KMS-11 (cell line): ENCODE measurements around the gene ZSCAN2.

Source experiments
- H2AFZ ChIP-seq: fragments of 200-600 bp; sonication (generic); 2 replicates; pipeline ENCODE4 v1.6.1; 2016; ENCODE audit warnings: antibody characterized with exemption, mixed run types, low read depth
- H3K27ac ChIP-seq: fragments of 200-600 bp; sonication (generic); 2 replicates; pipeline ENCODE4 v1.6.1; 2016; ENCODE audit warnings: mild to moderate bottlenecking, mixed run types
- H3K27me3 ChIP-seq: fragments of 200-600 bp; sonication (generic); 2 replicates; pipeline ENCODE4 v1.6.1; 2017; ENCODE audit warnings: mild to moderate bottlenecking, low read depth, mixed run types, moderate library complexity; ENCODE audit not compliant: insufficient read depth
- H3K36me3 ChIP-seq: fragments of 200-600 bp; sonication (generic); 2 replicates; pipeline ENCODE4 v1.6.1; 2017; ENCODE audit warnings: mild to moderate bottlenecking, mixed run types; ENCODE audit not compliant: insufficient read depth
- H3K4me1 ChIP-seq: fragments of 200-600 bp; sonication (generic); 2 replicates; pipeline ENCODE4 v1.6.1; 2016; ENCODE audit warnings: mild to moderate bottlenecking, low read depth, mixed run types; ENCODE audit not compliant: poor library complexity, severe bottlenecking
- H3K4me2 ChIP-seq: fragments of 200-600 bp; sonication (generic); 2 replicates; pipeline ENCODE4 v1.7.0; 2016; ENCODE audit warnings: mild to moderate bottlenecking, mixed run types
- H3K4me3 ChIP-seq: fragments of 200-600 bp; sonication (generic); IDR thresholded peaks from 2 replicates; pipeline ENCODE4 v1.6.1; 2017; ENCODE audit warnings: low read depth, low read length, mixed read lengths; ENCODE audit not compliant: insufficient read depth
- H3K79me2 ChIP-seq: fragments of 200-600 bp; sonication (generic); 2 replicates; pipeline ENCODE4 v1.6.1; 2016; ENCODE audit warnings: low read depth, mixed run types; ENCODE audit not compliant: insufficient read depth
- H3K9ac ChIP-seq: fragments of 200-600 bp; sonication (generic); 2 replicates; pipeline ENCODE4 v1.6.1; 2016; ENCODE audit warnings: mild to moderate bottlenecking, mixed run types
- H4K20me1 ChIP-seq: fragments of 200-600 bp; sonication (generic); 2 replicates; pipeline ENCODE4 v1.6.1; 2016; ENCODE audit warnings: mild to moderate bottlenecking, mixed run types; ENCODE audit not compliant: insufficient read depth
- CTCF ChIP-seq: fragments of 200-600 bp; sonication (generic); conservative IDR thresholded peaks from 2 replicates; pipeline ENCODE4 v1.6.1; 2017; ENCODE audit warnings: low read depth, mild to moderate bottlenecking, antibody characterized with exemption, low read length, moderate library complexity, mixed read lengths

Gene ZSCAN2

GRCh38 chr15:84601555-84601838 is 688 bp downstream of the ZSCAN2 start:
- H3K9ac ChIP-seq: peak overlapping the region; percentile 68; the same call in 1 of the 2 replicates
- TF ChIP-seq CTCF: no peak
- peak overlapping the region; percentile 91 for H3K4me2 ChIP-seq
- no peak overlapping the region for H3K27ac ChIP-seq
- H4K20me1 ChIP-seq: no peaks in the 10 kb centered on the region
- no peaks in the 10 kb centered on the region for H3K79me2 ChIP-seq
- H3K36me3 ChIP-seq: no peaks in the 10 kb centered on the region
- peaks cover 29% of the 10 kb centered on the region for H3K4me1 ChIP-seq
- peak overlapping the region; percentile 28 for H3K4me3 ChIP-seq
- H3K27me3 ChIP-seq: no peaks in the 10 kb centered on the region
- peak overlapping the region; percentile 91 for H2AFZ ChIP-seq

DNA sequence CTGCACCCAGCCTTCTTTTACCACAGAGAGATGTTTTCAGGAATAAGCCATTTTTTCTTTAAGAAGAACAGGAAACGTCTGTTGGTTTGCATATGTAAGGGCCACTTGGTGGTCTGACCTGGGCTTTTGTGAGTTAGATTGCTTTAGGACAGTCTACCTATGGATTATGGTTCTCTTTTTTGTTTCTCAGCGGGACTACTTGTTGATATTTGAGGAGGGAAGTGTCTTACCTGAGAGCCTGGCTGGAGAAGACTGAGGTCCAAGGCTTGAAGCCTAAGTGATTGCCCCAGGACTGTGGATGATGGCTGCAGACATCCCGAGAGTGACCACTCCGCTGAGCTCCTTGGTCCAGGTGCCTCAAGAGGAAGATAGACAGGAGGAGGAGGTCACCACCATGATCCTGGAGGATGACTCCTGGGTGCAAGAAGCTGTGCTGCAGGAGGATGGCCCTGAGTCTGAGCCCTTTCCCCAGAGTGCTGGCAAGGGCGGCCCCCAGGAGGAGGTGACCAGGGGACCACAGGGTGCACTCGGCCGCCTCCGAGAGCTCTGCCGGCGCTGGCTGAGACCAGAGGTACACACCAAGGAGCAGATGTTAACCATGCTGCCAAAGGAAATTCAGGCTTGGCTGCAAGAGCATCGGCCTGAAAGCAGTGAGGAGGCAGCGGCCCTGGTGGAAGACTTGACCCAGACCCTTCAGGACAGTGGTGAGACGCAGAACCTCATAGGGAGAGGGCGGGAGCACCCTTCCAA is 3.0 kb downstream of the ZSCAN2 start:
- no peak for TF ChIP-seq CTCF
- H3K4me3 ChIP-seq: no peak overlapping the region
- H3K4me1 ChIP-seq: peaks cover 18% of the 10 kb centered on the region
- H3K36me3 ChIP-seq: no peaks in the 10 kb centered on the region
- no peak overlapping the region for H2AFZ ChIP-seq
- H3K27ac ChIP-seq: no peak overlapping the region
- no peaks in the 10 kb centered on the region for H3K79me2 ChIP-seq
- H3K4me2 ChIP-seq: no peak overlapping the region
- no peaks in the 10 kb centered on the region for H4K20me1 ChIP-seq
- H3K9ac ChIP-seq: no peak overlapping the region
- H3K27me3 ChIP-seq: no peaks in the 10 kb centered on the region

DNA sequence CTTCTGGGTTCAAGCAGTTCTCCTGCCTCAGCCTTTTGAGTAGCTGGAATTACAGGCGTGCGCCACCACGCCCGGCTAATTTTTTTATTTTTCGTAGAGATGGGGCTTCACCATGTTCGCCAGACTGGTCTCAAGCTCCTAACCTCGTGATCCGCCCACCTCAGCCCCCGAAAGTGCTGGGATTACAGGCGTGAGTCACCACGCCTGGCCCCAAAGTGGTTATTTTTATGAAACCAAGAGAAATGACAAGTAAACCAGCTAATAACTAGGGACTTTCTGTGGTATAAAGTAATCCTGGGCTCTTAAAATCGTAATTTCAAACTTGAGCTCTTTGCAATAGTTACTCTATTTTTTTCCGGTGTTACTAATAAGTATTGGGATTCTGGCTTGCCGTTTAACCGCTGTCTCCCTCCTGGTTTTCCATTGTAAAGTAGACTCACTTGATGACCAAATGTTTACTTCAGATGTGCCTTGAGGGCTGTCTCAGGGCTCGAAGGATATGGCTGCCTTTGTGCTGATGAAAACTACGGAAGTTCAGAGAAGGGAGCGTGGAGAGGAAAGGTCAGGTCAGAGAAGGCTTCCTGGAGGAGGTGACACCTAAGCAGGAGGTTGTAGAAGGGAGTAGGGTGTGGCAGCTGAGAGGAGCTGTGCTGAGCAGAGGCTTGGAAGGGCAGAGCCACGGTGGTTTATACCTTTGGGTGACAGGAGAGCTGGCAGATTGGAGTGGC is 4.2 kb downstream of the ZSCAN2 start:
- no peak overlapping the region for H3K27ac ChIP-seq
- no peaks in the 10 kb centered on the region for H3K79me2 ChIP-seq
- no peak for TF ChIP-seq CTCF
- H3K4me1 ChIP-seq: peaks cover 6% of the 10 kb centered on the region
- no peaks in the 10 kb centered on the region for H3K36me3 ChIP-seq
- H4K20me1 ChIP-seq: no peaks in the 10 kb centered on the region
- no peak overlapping the region for H2AFZ ChIP-seq
- H3K9ac ChIP-seq: no peak overlapping the region
- no peak overlapping the region for H3K4me2 ChIP-seq
- H3K4me3 ChIP-seq: no peak overlapping the region
- H3K27me3 ChIP-seq: no peaks in the 10 kb centered on the region

DNA sequence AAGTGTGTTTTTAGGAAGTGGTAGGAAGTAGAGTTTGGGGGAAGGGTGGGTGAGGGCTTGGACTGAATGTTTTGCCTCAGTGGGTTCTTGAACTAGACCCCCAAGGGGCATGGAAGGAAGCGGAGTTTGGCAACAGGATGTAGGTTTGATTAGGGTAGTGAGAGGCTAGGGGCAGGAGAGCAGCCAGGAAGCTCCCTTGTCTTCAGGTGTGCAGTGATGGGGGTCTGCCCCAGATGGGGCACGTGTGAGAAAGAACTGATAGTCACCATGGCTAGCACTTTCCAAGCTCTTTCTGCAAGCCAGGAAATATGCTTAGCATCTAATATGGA is 4.7 kb downstream of the ZSCAN2 start:
- Histone ChIP-seq H3K27me3 (no peaks in the 10 kb centered on the region), H3K27ac (no peak overlapping the region), H2AFZ (no peak overlapping the region), H3K79me2 (no peaks in the 10 kb centered on the region), H3K36me3 (no peaks in the 10 kb centered on the region), H4K20me1 (no peaks in the 10 kb centered on the region), H3K4me1 (peaks cover 6% of the 10 kb centered on the region), H3K4me3 (no peak overlapping the region), H3K4me2 (no peak overlapping the region), H3K9ac (no peak overlapping the region)
- no peak for TF ChIP-seq CTCF
